T-helper 1 cell (primary cell): ENCODE results near the gene SCN11A.

ENCODE experiments used
- DNase-seq, 5 donors: peaks; one replicate each; pipeline ENCODE4 v3.0.0-alpha.2; 2012 to 2020
- total RNA-seq, 4 donors: gene quantifications; one replicate each; lab custom pipeline; 2026; lab: John Stamatoyannopoulos, UW

Gene SCN11A
- total RNA-seq, result 0.91 to 3.5 (median 2.2) reads per million in 4 donors

DNA sequence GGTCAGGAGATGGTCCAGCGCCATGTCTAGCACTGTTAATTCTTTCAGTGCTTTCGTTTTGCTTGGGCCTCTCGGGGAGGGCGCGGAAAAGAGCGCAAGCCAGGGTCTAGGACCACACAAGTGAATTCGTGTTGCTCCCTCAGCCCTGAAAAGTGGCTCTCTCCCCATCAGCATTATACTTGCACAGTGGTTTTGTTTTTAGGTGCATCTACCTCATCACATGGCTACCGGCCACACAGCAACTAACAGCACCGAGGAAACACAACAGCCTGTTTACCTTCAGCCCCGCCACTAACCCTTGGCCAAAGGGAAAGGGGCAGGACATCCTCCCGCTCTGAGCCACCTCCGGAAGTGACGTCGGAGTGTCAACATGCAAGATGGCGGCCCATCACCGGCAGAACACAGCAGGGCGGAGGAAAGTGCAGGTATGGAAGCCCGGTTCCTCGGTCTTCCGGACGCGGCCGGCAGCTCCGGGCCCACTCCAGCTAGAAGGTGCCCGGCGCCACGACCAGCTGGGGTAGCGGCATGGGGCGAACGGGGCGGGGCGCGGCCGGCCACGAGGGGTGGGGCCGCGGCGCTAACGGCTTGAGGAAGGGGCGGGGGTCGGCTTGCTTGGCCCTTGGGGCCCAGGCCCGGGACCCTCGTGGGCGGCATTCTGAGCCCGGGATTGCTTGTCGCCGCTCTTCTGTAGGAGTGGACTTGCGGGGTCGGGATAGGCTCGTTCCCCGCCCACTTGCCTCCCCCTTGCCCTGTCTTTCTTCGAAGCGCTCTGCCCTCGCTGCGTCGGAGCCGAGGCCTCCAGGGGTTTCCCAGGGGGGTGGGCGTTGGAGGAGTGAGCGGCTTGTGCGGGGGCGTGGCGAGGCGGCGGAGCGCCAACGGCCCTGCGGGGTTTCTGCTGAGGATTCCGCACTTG is at the start of gene SCN11A, which contains the start of gene WDR48:
TSS of gene SCN11A (minus strand) at position 296 of the 913 bp plus-strand sequence. CDS start 101,582 bp downstream, outside the sequence.
TSS of gene WDR48 (plus strand) at position 368 of the 913 bp plus-strand sequence. CDS start at position 378, 10 bp downstream.
- DNase-seq, result peak; percentile 79 to 94 (median 89)

DNA sequence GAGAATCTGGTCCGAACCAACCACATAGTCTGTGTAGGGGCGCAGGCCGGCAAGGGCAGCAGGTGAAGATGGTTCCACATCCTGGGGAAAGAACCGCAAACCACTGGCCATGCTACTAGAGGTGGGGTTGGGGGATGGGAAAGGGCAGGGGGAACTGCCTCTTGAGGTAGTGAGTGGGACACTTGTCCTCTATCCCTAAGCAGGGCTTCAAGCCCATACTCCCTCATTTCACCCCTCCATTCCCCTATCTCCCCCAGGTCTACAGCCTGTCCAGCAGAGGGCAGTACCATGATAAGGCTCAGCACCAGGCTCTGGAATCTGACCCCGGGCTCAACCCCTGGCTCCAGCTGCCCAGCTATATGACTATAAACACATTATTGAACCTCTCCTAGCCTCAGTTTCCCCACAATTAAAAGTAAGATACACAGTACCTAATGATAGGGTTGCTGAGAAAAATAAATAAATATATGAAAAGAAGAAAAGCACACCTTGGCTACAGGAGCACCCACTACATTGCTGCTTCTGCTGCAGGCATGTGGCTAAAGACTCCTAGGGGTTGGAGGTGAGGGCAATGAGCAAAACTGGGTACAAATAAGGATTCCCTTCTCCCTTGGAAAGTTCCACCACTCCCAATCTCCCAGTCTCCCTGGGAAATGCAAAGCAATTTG is 49.4 kb upstream of the SCN11A start:
- DNase-seq, result peak in 4 of 5 donors; percentile 29 to 51 (median 35)

DNA sequence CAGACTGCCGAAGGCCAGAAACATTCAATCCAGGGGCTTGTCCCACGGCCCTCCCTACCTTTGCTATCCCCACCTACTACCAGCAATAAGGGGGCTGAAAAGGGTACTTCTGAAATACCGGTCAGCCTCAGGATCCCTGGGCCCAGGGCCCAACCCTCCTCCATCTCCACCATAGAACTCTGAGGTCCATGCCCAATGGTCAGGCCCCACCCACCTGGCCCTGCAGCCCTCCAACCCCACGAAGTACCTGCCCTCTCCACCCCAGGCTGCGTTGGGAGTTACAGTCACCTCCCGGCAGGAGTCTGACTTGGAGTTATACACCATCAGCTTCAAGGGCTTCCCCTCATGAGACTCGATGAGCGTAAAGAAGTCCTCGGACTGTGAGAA is 48.7 kb upstream of the SCN11A start:
- no peak for DNase-seq

DNA sequence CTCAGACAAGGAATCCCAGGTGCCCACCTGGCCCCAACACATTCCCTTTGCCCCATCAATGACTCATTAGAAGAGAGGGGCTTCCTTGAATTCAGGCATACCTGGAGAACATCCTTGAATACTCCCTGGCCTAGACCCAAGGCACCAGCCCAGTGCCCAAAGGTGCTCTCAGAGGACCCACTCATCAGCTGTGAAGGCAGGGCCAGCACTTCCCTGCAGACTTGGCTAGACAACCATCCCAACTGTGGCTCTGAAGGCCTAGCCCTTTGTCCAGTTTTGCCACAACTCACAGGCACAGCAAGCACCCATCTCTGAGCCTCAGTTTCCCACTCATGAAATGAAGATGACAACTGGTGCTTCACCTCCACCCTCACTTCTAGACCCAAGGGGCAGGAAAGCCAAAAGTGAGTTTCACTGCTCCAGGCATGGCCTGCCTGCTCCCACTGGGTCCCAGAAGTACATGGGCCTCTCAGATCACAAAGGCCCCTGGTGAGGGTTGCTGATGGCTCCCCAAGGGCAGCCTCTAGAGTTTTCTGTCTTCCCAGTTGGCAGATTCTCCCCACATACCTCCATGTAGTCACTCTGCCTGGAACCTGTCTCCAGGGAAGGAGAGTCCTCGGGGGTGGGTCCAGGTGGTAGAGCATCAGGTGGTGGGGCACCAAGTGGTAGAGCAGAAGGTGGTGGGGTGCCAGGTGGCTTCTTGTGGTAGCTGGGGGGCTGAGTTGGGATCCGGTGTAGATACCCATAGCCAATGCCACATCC is 48.2 kb upstream of the SCN11A start:
- no peak for DNase-seq

DNA sequence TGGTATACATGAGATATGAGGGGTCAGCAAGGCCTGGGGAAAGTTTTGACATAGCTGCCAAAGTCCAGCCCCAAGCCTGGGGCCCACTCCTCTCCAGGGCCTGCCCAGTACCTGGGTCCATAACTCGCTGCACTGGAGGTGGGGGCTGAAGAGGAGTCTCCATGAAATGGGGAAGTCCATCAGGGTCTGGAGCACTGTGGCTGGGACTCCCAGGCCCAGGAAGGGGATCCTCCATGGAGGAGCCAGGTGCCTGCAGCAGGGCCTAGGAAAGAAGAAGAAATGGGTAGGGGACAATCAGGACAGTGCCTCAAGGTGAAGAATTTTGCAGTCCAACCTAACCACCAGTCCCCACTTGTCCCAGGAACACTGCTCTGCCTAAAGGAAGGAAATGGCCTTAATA is 47.5 kb upstream of the SCN11A start:
- no peak for DNase-seq

DNA sequence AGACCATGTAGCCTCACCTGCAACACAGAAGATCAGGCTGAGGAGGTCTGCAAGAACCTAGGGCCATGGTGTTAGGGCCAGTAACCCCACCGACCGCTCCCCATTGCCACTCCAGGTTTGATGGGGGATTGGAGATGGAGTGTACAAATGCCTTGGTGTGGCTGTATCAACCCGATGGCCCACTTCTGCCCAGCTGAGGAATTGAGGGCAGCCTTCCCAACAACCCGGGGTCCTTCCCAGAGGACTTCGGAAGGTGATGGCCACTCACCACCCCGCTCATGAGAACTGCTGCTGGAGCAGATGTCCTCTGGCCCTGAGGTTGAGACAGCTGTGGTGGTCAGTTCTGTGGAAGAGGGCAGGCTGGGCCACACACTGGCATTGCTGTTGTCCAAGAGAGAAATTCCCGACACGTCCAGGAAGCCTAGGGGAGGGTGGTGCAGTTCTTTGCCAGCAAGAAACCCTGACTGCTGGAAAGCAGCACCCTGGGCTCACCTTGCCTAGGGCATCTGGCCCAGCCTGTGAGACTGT is 46.8 kb upstream of the SCN11A start:
- no peak for DNase-seq

DNA sequence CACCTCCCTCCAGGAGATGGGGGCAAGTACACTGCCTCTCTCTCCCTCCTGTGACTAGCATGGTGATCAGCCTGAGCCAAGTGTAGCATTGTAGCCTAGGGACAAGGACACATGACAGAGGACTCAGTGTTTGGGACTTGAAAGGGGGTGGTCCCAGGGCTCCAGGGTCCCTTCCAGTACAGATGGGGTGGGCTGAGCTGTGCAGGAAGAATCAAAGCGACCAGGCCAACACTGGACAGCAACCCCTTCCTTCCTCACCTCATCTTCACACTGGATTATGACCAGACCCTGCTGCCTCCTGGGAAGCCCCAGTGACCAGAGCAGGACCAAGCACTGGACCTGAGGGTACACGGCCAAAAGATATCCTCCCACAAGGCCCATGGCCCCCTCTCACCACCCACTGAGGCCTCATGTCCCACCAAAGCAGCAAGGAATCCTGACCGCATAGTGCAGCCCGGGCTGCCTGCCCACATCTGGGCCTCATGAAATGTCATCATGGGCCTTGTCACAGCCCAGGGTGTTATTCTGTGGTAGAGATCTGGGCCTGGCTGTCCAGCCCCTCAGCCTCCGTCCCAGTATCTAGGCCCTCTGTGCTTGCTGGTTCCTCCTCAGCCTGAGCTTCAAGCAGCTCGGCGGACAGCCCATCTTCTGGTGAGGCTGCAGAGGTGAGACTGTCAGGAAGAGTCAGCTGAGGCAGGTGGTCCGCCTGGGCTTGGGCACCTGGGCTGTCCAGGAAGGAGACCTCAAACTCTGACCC is 46.1 kb upstream of the SCN11A start:
- no peak for DNase-seq

DNA sequence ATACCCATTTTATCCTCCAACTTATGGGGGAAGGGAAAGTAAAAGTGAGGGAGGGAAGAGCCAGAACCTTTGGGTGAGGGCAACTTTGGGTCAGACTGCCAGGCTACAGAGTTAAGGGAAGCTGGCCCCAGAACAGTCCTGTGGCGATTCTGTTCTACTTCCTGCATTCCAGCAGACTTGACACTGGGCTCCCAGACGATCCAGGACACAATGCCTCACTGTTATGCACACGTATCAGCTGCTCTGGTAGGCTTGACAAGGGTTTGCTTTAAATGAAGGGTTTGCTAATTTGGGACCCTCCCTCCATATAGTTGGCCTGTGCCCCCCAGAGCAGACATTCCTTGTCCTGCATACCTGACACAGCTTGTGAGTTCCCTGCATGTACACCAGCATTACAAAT is 45.0 kb upstream of the SCN11A start:
- DNase-seq, result no peak

DNA sequence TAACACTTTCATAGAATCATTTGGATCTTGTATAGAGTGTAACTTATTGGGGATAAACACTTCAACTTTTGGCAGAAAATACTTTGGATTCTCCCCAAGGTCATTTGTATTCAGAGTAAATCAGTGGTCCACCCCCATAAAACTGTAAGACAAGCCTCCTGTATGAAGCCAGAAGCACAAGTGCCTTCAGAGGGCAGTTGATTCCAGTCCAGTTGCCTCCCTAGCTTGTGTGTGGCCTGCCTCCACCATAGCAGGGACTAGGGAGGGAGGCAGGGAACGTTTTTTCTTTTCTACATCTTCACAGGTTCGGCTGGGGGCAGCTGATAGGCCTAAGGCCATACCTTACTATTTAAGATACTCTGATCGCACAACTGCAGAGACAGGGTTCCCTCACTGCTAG is 44.0 kb upstream of the SCN11A start:
- DNase-seq, result no peak

DNA sequence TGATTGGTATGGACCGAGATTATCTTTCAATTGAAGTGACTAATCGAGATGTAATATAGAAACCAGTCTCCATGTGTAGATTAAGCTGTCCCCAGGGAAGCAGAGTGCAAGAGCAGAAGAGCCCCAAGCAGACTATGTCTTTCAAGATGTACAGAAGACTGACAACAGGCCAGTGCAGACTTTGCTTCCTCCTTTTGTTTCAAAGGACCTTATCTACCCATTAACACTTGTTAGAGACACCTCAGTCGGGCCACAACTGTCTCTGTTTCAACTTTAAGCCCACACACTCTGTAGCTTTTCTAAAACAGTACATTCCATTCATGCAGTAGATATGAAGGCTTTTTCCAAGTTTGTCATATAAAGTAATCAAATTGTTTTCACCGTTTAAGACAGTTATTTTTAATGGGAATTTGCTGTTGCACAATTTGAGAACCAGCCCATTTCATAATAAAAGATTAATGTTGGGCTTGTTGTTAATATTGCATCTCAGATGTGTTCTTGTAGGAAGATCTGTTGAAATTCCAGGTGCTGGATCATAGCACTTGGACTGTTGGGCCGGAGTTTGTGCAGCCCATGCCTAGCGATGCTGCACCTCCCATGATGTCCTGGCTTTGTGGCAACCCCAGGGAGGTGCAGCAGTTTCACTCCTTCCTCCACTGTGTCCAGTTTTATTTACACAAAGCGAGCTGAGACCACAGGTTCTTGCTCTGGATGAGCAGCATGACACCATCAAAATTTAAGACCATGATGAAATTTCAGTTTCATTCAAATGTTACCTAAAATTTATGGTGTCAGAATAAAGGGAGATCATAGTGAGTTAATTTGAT is 43.3 kb upstream of the SCN11A start:
- DNase-seq, result no peak

DNA sequence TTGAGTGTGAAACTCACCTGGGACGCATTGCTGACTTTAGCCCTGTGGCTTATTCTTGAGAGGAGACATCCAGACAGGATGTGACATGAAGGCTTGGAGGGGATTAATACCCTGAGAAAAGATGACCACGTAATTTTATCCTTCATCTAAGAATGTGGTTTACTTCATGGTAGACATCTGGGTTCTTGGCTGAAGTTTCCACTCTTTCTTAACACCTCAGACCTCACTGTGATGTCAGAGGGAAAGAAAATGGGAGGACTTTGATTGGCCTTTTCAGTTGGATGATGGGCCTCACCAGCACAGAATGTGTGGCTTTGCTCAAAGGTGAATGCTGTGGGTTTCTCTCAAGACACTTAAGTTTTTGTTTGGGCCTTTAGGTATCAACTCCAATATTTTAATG is 39.2 kb upstream of the SCN11A start:
- DNase-seq, result no peak

DNA sequence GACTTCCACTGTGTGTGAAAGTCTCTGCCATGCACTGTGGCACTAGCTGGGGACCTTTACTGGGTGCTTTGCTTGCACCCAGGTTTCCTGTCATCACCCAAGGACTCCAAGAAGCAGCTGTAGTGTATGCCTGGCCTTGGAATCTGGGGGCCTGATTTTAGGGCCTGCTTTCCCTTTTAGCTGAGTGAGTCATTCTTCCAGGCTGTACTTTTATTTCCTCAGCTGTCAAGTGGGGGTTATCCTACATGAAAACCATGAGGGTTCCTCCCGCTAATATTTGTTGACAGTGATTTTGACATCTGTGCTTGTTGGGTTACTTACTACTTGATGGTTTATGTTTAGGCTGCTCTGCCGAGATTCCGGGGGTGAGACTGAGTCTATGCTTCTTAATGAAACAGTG is 37.1 kb upstream of the SCN11A start:
- no peak for DNase-seq

DNA sequence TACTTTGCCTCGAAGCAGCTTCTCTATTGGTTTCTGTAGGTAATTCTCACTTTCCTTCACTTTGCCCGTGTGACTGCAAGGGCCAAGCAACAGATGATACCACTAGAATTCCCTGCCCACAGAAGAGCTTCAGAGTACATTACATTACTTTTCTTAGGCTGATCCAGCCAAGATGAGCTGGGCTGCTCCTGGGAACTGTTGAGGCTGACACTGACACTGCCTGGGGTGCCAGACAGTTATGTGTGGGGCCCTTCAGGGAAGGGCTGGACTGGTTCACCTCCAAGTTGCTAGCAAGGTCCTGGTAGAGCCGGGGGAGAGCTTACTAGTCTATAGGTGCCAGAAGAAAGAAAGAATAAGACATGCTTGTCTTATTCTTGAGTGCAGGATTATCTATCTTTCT is 36.7 kb upstream of the SCN11A start:
- DNase-seq, result no peak

DNA sequence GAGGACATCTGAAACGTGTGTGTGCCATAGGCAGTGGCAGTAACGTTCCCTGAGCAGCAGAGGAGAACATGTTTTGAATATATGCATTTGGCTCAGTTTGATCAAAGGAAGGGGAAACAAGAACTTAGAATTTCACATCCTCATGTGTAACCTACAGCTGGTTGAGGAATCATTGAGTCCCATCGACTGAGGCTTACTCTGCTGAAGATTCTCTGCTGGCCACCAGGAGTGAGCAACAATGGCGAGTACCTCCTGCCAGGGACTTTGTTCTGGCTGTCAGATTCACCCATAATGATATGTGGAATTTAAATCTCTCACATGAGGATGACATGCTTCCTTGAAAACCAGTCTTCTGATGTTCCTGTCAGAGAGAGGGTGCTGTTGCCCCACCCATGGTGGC is 34.4 kb upstream of the SCN11A start:
- no peak for DNase-seq

DNA sequence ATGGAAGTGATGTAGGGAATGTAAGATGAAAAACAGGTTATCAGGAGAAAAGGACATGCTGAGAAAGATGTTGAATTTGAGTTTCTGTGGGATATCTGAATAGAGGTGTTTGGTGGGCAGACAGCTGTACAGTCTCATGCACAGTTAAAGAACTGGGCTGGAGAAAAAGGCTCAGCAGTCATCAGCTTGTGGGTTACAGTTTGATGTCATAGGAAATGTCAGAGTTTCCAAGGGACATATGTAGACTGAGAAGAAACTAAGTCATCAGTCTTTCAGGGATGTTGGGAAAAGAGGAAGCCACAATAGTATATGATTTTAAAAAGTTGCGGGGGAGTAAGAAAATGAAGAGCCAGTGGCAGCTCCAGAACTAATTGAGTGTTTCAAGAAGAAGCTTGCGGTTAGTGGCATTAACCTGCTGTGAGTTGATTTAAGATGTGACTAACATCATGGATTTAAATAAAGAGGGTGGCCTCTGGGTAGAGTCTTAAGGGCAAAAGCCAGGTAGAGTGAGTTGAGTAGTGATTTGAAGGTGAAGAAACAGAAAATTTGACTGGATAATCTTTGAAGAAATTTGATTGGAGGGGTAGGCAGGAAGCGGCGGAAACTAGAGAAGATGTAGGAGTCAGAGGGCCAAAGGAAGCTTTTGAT is 31.0 kb upstream of the SCN11A start:
- DNase-seq, result no peak

DNA sequence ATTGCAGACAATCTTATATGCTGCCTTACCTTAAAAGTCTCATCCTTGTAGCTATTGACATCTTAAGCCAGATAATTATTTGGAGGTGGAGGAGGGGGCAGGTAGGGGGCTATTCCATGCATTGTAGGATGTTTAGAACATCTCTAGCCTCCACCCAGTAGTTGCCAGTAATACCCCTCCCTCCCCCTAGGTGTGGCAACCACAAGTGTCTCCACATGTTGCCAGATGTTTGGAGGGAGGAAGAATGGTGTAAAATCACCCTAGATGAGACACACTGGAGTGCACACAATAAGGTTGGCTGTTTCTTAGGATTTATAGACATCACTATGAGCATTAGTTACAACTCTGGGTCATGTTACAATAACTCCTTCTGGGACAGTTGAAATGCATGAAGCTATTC is 28.3 kb upstream of the SCN11A start:
- peak in 1 of 5 donors; percentile 32 for DNase-seq

DNA sequence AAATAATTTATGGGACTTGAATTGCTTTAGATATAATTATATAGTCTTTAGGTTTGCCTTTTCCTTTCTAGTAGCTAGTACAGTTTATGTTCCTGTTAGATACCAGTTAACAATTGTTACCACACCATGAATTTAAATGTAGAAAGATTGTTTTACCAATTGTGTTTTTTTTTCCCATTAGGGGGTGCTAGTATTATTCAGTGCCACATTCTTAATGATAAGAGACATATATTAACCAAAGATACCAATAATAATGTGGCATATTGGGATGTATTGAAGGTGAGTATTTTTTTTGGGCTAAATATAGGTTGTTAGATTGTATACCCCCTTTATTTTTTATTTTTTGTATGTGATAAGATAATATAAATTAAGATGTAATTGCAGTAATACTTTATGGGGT is 27.8 kb upstream of the SCN11A start:
- no peak for DNase-seq

DNA sequence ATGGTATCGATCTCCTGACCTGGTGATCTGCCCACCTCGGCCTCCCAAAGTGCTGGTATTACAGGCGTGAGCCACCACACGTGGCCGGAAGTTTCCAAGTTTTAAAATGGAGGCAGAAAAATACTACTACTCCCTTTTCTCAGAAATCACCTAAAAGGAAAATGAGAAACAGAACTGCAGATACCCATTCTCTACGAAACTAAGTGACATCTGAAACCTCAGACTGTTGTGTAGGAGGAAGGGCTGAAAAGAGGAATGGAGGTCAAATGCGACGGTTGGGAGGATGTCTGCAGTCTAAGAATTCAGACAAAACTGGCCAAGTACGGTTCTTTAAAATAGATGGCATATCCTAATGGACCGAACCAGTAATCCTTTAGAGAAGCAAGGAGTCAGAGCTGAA is 24.2 kb upstream of the SCN11A start:
- peak in 1 of 5 donors; percentile 68 for DNase-seq

DNA sequence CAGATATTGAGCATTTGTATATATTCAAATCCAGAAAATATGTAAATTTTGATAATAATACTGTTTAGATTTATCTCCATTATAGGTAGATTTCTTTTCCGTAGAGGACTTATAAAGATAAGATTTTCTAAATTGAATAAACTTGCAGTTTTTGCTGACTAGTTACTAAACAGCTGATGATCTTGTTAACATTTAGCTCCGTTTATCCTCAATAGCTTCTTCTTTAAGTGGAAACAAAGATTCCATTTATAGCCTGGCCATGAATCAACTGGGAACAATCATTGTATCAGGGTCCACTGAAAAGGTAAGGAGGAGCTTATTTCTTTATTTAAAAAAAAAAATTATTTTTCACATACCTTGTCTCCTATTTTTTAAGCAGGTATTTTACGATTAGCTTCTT is 16.8 kb upstream of the SCN11A start:
- DNase-seq, result no peak

DNA sequence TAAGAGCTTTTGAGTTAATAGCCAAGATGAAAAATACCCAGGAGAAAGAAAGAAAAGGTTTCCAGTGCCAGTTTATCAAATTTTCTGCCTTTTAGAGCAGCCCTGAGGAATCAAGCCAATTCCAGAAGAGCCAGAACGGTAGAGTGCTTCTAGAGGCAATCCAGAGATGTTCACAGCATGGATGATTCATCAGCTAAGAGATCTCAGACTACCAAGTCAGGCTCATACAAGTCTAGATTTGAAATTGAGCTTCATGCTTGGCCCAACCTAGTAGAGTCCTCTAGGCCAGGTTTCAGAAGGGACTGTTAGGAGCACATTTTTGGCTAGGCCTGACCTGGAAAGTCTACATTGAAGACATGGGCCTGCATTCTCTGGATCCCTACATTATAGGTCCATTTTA is 15.5 kb upstream of the SCN11A start:
- no peak for DNase-seq

DNA sequence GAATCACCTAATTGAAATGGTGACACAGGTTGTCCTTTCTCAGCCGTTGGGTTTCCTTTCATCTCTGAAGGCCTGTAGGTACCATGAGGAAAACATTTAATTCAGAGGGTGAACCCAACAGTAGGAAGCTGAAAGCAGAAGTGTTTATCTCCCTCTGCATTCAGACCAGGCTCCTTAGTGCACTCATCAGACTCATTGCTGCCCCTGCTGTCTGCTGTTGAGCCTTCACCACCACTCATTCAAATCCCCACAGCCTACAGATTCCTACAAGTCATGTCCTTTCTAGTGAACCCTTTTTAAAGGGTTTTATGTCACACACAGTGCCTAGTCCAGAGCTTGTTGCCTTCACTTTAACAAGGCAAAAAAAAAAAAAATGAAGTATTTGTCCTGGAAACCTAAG is 13.5 kb upstream of the SCN11A start:
- peak in 2 of 5 donors; percentile 10 to 48 for DNase-seq
